NCI-H128 (cell line): ENCODE data around the gene PLAC9.
"Not testable (repeated sequence)": the region's sequence is repeated elsewhere in the genome, so short reads cannot be mapped to it uniquely, and the experiment has no call there.

Source experiments
- DNase-seq: peaks from one replicate; lab custom pipeline; 2025; ENCODE audit not compliant: unreplicated experiment; lab: John Stamatoyannopoulos, UW

The PLAC9 gene

GRCh38 chr10:80137920-80138319 lies 5.4 kb downstream of the PLAC9 start:
- DNase-seq, result no peak

- DNase-seq, result no peak
Measured at GRCh38 chr10:80139265-80139664, 6.7 kb downstream of the PLAC9 start.

GRCh38 chr10:80140251-80140650 lies 7.7 kb downstream of the PLAC9 start:
- DNase-seq, result no peak

GRCh38 chr10:80141696-80142460 lies 9.3 kb downstream of the PLAC9 start:
- no peak for DNase-seq

- DNase-seq, result no peak
Measured at GRCh38 chr10:80144067-80144695, 11.7 kb downstream of the PLAC9 start.

GRCh38 chr10:80144696-80145131 lies 12.2 kb downstream of the PLAC9 start:
- DNase-seq, result no peak

GRCh38 chr10:80145406-80146308 lies 13.1 kb downstream of the PLAC9 start:
- DNase-seq, result not testable (repeated sequence)

GRCh38 chr10:80146918-80147317 lies 14.4 kb downstream of the PLAC9 start:
- no peak for DNase-seq

- no peak for DNase-seq
Measured at GRCh38 chr10:80148166-80148805, 15.8 kb downstream of the PLAC9 start.

- DNase-seq, result no peak
Measured at GRCh38 chr10:80149123-80149522, 16.6 kb downstream of the PLAC9 start.

GRCh38 chr10:80150172-80150571 lies 17.6 kb downstream of the PLAC9 start:
- no peak for DNase-seq

- DNase-seq, result no peak
Measured at GRCh38 chr10:80152820-80153219, 20.3 kb downstream of the PLAC9 start.

GRCh38 chr10:80153460-80153859 lies 20.9 kb downstream of the PLAC9 start:
- no peak for DNase-seq

GRCh38 chr10:80154626-80154977 lies 22.1 kb downstream of the PLAC9 start:
- DNase-seq, result no peak

GRCh38 chr10:80154978-80155695 lies 22.6 kb downstream of the PLAC9 start:
- DNase-seq, result no peak

GRCh38 chr10:80155696-80156215 lies 23.2 kb downstream of the PLAC9 start:
- no peak for DNase-seq

- no peak for DNase-seq
Measured at GRCh38 chr10:80156216-80156615, 23.7 kb downstream of the PLAC9 start.

GRCh38 chr10:80157561-80157960 lies 25.0 kb downstream of the PLAC9 start:
- no peak for DNase-seq

GRCh38 chr10:80158126-80158525 lies 25.6 kb downstream of the PLAC9 start:
- DNase-seq, result no peak

GRCh38 chr10:80158598-80159127 lies 26.1 kb downstream of the PLAC9 start:
- DNase-seq, result no peak
